Activated T-helper 1 cell treated with anti-CD3 and anti-CD28 coated beads, Interleukin-12 subunit alpha, Interleukin-12 subunit beta, Interleukin-2, Interleukin-4 antibody, amounts not matched to agents 30 ng/mL and 10 ng/mL and 1 ng/mL, durations not matched to agents 14 hours and 24 hours and 36 hours (primary cell): Measurements from ENCODE around the gene CYB561D1. TPM values are rescaled to one million over a fixed set of nuclear protein-coding genes. Genes with fewer than 3 reads are reported as not detected.
"Not testable (repeated sequence)": the region's sequence is repeated elsewhere in the genome, so short reads cannot be mapped to it uniquely, and the experiment has no call there.

Source experiments
- DNase-seq: peaks from one replicate; pipeline ENCODE4 v3.0.0; 2021; ENCODE audit warnings: low spot score
- H3K27ac Mint-ChIP-seq: one replicate; pipeline ENCODE4 v1.8.0; 2021; ENCODE audit warnings: mild to moderate bottlenecking, mixed read lengths
- H3K27me3 Mint-ChIP-seq: one replicate; pipeline ENCODE4 v1.8.0; 2022; ENCODE audit warnings: mild to moderate bottlenecking, moderate library complexity, mixed read lengths; ENCODE audit not compliant: insufficient read depth
- H3K36me3 Mint-ChIP-seq: one replicate; pipeline ENCODE4 v1.8.0; 2021; ENCODE audit warnings: low read depth, mixed read lengths
- H3K4me1 Mint-ChIP-seq: one replicate; pipeline ENCODE4 v1.8.0; 2021; ENCODE audit warnings: low read depth, mixed read lengths
- H3K4me3 Mint-ChIP-seq: one replicate; pipeline ENCODE4 v1.8.0; 2021; ENCODE audit warnings: mild to moderate bottlenecking, moderate library complexity, mixed read lengths
- H3K9me3 Mint-ChIP-seq: one replicate; pipeline ENCODE4 v1.8.0; 2021; ENCODE audit warnings: mixed read lengths
- intact Hi-C: fragments of 100-400 bp; cut with micrococcal nuclease; formaldehyde crosslinking; loops from one replicate; pipeline ENCODE4 v1.15.1; 2024
- total RNA-seq: library from RNA; stranded (reverse); gene quantifications from 2 replicates; pipeline ENCODE4 v1.2.3, GENCODE V29; 2022

Gene CYB561D1, protein sequence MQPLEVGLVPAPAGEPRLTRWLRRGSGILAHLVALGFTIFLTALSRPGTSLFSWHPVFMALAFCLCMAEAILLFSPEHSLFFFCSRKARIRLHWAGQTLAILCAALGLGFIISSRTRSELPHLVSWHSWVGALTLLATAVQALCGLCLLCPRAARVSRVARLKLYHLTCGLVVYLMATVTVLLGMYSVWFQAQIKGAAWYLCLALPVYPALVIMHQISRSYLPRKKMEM
- 12.6 and 13.4 TPM in 2 replicates for total RNA-seq

DNA sequence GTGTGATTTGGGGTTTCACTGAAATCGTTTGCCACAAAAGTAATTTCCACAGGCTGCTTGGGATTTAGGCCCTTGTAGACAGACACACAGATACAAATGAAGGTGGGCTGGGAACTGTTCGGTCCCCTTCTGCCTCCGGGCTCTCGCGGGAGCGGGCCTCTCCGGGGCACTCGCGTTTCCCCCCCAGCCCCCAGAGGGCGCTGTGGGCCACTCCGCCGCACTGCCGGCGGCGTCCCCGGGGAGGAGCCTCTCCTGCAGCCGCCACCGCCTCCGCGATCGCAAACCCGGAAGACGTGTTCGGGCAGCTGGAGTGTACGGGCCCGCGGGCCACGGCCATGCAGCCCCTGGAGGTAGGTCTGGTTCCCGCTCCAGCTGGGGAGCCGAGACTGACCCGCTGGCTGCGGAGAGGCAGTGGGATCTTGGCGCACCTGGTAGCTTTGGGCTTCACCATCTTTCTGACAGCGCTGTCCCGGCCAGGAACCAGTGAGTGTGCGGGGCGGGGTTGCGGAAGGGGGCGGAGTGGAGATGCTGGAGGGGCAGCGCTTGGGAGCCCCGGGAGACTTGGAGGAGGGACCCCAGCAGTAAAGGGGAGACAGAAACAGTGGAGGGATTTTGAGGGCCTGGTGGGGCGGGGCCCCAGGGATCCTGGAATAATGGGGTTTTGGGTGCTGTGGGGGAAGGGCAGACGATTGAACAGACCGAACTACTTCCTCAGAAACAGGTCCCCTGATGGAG, at the start of gene CYB561D1:
CYB561D1 (plus strand) TSS at position 290 of the 735 bp plus-strand sequence; CDS start at position 336, 46 bp downstream.
- intact Hi-C loops: loop anchor here (1.0 kb wide), 6 partner anchors 8 to 68 kb away; partner anchors contain the start of genes AMIGO1, ATXN7L2 and PSMA5
- Mint-ChIP-seq H3K27ac (peak within 1 kb of the TSS; percentile 71), H3K27me3 (no peaks in the 10 kb centered on the region), H3K4me3 (peak within 1 kb of the TSS; percentile 96), H3K9me3 (no peaks in the 10 kb centered on the region), H3K4me1 (peaks cover 34% of the 10 kb centered on the region), H3K36me3 (peaks cover 36% of the 10 kb centered on the region)
- peak; percentile 87 for DNase-seq

DNA sequence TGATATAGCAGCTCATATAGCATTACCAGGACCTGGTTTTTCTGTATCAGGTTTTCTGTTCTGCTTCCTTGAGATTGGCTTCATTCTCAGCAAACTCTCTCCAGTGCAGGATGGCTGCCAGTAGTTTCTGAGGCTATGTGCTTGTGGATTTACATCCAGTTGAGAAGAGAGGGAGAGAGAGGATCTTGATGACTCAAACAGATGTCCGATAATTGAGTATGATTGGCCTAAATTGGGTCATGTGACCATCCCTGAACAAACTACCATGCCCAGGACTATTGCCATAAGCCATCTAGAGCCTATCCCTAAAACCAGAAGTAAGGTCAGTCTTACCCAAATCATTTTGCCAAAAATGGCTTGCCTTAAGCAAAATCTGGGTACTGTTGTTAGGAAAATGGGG, 49.5 kb upstream of the CYB561D1 start:
- no peak overlapping the region for H3K27ac Mint-ChIP-seq
- intact Hi-C loops: no loop called here
- no peak overlapping the region for H3K4me3 Mint-ChIP-seq
- H3K4me1 Mint-ChIP-seq: no peaks in the 10 kb centered on the region
- H3K9me3 Mint-ChIP-seq: no peaks in the 10 kb centered on the region
- no peaks in the 10 kb centered on the region for H3K36me3 Mint-ChIP-seq
- DNase-seq: no peak
- peaks cover 26% of the 10 kb centered on the region for H3K27me3 Mint-ChIP-seq

DNA sequence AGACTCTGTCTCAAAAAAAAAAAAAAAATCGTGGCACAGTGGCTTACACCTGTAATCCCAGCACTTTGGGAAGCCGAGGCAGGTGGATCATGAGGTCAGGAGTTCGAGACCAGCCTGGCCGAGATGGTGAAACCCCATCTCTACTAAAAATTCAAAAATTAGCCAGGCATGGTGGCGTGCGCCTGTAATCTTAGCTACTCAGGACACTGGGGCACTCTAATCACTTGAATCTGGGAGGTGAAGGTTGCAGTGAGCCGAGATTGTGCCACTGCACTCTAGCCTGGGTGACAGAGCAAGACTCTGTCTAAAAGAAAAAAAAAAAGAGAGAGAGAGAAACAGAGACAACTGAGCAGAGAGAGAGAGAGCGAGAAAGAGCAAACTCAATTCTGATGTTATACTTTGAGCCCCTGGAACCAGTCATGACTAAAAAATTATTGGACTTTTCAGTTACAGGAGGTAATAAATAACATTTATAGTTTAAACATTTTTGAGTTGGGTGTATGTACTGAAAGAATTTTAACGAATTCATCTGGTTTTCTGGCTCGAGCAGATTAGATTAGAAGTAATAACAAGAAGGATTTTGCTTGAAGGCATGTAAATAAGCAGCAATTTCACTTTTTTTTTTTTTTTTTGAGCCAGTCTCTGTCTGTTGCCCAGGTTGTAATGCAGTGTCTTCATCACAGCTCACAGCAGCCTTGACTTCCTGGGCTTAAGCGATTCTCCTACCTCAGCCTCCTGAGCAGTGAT, 47.8 kb upstream of the CYB561D1 start:
- H3K27ac Mint-ChIP-seq, H3K9me3 Mint-ChIP-seq, intact Hi-C loops, H3K4me1 Mint-ChIP-seq, DNase-seq, H3K4me3 Mint-ChIP-seq, H3K36me3 Mint-ChIP-seq: not testable (repeated sequence)
- H3K27me3 Mint-ChIP-seq: peaks cover 37% of the 10 kb centered on the region

DNA sequence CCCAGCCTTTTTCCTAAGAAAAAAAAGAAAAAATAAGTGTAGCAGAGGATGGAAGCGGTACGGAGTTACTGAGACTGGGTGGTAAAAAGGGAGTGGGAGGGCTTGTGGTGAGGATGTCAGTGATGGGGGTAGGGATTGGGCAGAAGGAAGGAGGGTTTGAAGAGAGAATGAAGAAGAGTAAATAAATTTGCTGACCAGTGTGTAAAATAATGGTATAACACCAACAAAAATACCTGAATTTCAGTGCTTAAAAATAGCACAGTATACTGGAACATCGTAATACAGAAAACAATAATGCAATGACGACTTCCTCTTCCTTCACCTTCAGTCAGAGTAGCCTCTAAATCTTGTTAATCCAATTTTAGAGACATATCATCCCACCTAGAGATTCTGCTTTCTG, 46.4 kb upstream of the CYB561D1 start:
- no peak overlapping the region for H3K4me3 Mint-ChIP-seq
- H3K9me3 Mint-ChIP-seq: peaks cover 3% of the 10 kb centered on the region
- intact Hi-C loops: no loop called here
- no peak overlapping the region for H3K27ac Mint-ChIP-seq
- no peaks in the 10 kb centered on the region for H3K36me3 Mint-ChIP-seq
- DNase-seq: no peak
- H3K4me1 Mint-ChIP-seq: no peaks in the 10 kb centered on the region
- peaks cover 38% of the 10 kb centered on the region for H3K27me3 Mint-ChIP-seq

DNA sequence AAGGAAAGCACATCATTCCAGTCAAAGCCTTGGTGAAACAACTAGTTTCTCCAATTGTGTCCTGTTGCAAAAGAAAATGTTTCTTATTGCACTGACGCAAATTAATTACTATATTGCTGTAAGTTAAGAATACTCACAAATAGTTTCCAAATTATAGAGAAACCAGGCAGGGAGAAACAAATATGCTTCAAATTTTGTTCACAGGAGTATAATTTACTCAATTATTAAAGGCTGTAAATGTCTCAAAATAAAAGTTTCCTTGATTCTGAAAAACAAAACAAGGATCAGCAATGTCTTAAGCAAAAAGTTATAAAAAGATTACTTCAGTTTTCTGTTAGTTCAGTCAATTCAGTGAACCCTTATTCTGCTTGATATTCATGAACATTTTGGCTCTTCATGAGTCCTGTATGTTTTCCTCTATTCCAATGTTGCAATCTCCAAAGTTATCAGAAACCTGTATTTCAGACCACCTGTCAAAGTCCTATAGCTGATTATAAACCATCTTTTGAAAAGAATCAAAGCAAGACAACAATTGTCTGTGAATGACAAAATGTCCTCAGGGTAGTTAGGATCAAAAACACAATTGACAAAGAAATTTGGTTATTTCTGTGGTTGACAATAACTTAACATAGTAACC, 39.3 kb upstream of the CYB561D1 start:
- peaks cover 21% of the 10 kb centered on the region for H3K9me3 Mint-ChIP-seq
- H3K36me3 Mint-ChIP-seq: no peaks in the 10 kb centered on the region
- no peak for DNase-seq
- no peaks in the 10 kb centered on the region for H3K4me1 Mint-ChIP-seq
- H3K4me3 Mint-ChIP-seq: no peak overlapping the region
- no peak overlapping the region for H3K27ac Mint-ChIP-seq
- intact Hi-C loops: no loop called here
- peaks cover 30% of the 10 kb centered on the region for H3K27me3 Mint-ChIP-seq

DNA sequence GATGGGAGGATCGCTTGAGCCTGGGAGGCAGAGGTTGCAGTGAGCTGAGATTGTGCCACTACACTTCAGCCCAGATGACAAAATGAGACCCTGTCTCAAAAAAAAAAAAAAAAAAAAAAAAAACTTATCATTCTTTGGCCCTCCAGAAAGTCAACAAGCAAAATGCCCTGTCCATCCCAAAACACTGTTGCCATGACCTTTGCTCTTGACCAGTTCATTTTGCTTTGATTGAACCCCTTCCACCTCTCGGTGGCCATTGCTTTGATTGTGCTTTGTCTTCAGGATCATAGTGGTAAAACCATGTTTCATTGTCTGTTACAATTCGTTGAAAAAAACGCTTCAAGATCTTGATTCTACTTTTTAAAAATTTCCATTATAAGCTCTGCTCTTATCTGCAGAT, 36.1 kb upstream of the CYB561D1 start:
- H3K4me1 Mint-ChIP-seq: no peaks in the 10 kb centered on the region
- H3K27me3 Mint-ChIP-seq: peaks cover 40% of the 10 kb centered on the region
- no peak overlapping the region for H3K4me3 Mint-ChIP-seq
- no peak overlapping the region for H3K27ac Mint-ChIP-seq
- intact Hi-C loops: no loop called here
- no peak for DNase-seq
- H3K9me3 Mint-ChIP-seq: peaks cover 20% of the 10 kb centered on the region
- no peaks in the 10 kb centered on the region for H3K36me3 Mint-ChIP-seq

DNA sequence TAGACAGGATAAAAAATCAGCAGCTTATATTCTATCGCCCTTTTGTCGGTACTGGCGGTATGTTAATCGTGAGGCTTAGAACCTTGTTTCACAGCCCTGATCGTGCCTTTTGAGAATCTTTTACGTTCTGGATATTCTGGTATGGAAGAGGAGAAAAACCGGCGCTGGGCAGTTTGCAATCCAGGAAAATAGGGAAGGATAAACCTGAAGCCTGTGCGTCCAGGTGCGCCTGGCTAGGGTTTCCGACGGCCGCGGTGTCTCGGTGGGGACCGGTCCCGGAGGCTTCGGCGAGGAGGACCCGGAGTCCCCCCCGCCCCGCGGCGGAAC, 27.8 kb upstream of the CYB561D1 start:
- H3K27me3 Mint-ChIP-seq: peaks cover 82% of the 10 kb centered on the region
- H3K36me3 Mint-ChIP-seq: no peaks in the 10 kb centered on the region
- H3K27ac Mint-ChIP-seq: no peak overlapping the region
- H3K4me1 Mint-ChIP-seq: no peaks in the 10 kb centered on the region
- H3K9me3 Mint-ChIP-seq: no peaks in the 10 kb centered on the region
- intact Hi-C loops: loop anchor here (5.0 kb wide), 1 partner anchor 39 kb away; the partner anchor contains the start of gene PSMA5
- H3K4me3 Mint-ChIP-seq: peak overlapping the region; percentile 72
- no peak for DNase-seq

DNA sequence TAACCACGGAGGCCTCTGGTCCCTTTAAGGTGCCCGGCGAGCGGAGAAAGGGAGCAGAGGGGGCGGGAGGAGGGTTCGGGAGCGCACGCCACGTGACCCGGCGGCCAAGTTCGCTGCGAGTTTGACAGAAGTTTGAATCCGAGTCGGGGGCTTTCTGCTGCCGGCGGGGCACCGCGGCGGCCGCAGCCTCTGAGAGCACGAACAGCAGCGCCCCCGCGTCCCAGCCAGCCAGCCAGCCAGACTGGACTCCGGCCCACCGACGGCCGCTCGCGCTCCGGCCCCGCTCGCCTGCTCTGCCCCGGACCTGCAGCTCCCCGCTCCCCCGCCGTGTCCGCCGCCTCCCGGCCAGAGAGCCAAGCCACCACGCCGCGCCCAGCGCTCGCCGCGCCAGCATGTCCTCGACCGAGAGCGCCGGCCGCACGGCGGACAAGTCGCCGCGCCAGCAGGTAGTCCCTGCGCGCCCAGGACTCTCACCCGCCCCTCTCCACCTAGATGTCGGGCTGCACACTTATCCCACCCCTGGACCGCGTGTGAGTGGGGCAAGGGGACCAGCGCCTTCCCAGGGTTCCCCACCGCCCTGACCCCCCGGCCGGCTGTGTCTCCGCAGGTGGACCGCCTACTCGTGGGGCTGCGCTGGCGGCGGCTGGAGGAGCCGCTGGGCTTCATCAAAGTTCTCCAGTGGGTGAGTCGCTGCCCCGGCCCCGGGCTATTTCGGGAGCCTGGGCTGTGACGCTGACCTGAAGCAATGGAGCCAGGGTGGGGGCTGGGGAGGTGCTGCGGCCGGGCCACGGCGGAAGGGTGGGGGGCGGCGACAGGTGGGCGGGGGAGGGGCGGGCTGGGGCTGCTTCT, 27.2 kb upstream of the CYB561D1 start, which contains the start of gene SYPL2:
SYPL2 (plus strand) TSS at position 95 of the 849 bp plus-strand sequence; CDS start at position 393, 298 bp downstream.
- intact Hi-C loops: loop anchor here (5.0 kb wide), 1 partner anchor 39 kb away; the partner anchor contains the start of gene PSMA5
- no peak for DNase-seq
- peak within 1 kb of the TSS; percentile 72 for H3K4me3 Mint-ChIP-seq
- H3K9me3 Mint-ChIP-seq: no peaks in the 10 kb centered on the region
- H3K4me1 Mint-ChIP-seq: no peaks in the 10 kb centered on the region
- peaks cover 84% of the 10 kb centered on the region for H3K27me3 Mint-ChIP-seq
- no peaks in the 10 kb centered on the region for H3K36me3 Mint-ChIP-seq
- no peak within 1 kb of the TSS for H3K27ac Mint-ChIP-seq

DNA sequence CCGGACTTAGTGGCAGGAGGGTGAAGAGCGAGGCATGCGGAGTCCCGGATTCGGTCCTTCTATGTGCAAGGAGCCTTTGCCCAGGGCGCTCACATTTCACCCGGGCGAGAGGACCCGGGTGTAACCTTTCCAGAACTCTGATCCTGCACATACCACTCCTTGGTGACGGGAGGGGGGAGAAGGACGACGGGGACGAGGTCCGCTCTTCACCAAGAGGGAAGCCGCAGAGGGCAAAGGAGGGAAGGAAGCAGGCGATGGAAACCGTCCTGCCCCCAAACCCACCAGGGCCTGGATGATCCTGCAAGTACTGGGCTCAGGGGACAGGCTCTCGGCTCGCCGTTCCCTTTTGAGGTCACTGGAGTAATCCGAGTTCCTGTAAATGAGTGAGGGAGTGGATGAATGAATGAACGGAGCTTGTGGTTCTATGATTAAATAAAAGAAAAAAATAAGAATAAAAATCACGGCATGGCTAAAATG, 26.6 kb upstream of the CYB561D1 start:
- peak overlapping the region; percentile 19 for H3K4me3 Mint-ChIP-seq
- intact Hi-C loops: loop anchor here (5.0 kb wide), 1 partner anchor 40 kb away; the partner anchor contains the start of gene PSMA5
- no peaks in the 10 kb centered on the region for H3K9me3 Mint-ChIP-seq
- H3K27me3 Mint-ChIP-seq: peaks cover 78% of the 10 kb centered on the region
- DNase-seq: no peak
- H3K27ac Mint-ChIP-seq: no peak overlapping the region
- no peaks in the 10 kb centered on the region for H3K4me1 Mint-ChIP-seq
- no peaks in the 10 kb centered on the region for H3K36me3 Mint-ChIP-seq

DNA sequence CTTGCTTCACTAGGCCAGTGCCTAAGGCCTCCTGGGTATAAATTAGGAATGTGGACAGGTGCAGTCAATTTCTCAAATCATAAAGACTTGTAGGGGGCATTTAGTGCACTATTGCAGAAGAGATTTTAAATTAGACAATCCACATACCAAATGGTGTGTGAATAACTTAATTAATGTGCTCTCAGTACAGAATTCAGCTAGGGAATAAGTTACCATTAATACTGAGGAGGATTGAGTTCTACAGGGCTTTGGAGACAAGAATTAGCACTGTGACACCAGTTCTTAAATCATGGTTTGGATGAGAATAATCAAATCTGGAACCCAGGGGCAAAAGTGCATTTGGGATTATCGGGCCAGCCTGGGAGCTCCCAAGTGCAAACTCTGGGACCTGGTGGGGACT, 25.8 kb upstream of the CYB561D1 start:
- H3K4me3 Mint-ChIP-seq: no peak overlapping the region
- no peaks in the 10 kb centered on the region for H3K36me3 Mint-ChIP-seq
- DNase-seq: no peak
- no peaks in the 10 kb centered on the region for H3K4me1 Mint-ChIP-seq
- H3K9me3 Mint-ChIP-seq: no peaks in the 10 kb centered on the region
- H3K27me3 Mint-ChIP-seq: peaks cover 76% of the 10 kb centered on the region
- H3K27ac Mint-ChIP-seq: no peak overlapping the region
- intact Hi-C loops: loop anchor here (5.0 kb wide), 1 partner anchor 41 kb away; the partner anchor contains the start of gene PSMA5

DNA sequence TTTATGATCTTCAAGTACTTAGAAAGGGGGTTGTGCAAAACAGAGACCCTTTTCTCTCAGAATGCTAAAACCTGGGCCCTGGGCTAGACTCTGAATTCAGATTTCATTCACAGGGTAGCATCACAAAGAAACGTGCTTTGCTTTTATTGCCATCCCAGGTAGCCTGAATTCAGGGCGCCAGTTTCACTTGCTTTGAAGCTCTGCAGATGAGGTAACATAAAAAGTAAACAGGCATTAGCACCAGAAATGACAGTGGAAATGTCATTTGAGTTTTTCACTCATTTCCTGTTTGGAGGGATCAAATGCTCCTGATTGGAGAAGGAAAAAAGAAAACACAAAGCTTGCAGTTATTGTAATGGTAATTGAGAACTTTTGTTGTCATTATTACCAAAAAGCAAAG, 25.0 kb upstream of the CYB561D1 start:
- Mint-ChIP-seq H3K4me3 (no peak overlapping the region), H3K36me3 (no peaks in the 10 kb centered on the region), H3K27me3 (peaks cover 71% of the 10 kb centered on the region), H3K9me3 (no peaks in the 10 kb centered on the region), H3K4me1 (no peaks in the 10 kb centered on the region), H3K27ac (no peak overlapping the region)
- DNase-seq: no peak
- intact Hi-C loops: loop anchor here (5.0 kb wide), 1 partner anchor 42 kb away; the partner anchor contains the start of gene PSMA5

DNA sequence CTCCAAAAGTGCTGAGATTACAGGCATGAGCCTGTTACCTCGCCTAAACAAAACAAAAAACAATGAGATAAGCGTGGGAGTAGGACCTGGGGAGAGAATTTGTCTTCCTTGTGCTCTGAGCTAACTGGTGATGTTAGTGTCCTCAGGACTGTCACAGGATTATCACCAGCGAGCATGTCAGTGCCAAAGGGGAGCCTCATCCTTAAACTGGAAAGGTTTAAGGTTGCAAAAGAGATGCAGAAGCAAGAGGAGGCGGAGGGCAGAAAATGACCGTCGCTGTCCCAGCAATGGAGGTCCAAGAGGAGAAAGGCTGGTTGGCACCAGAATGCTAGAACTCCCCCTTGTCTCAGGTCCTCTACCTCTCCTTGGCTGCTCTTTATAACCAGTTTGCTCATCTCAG, 23.6 kb upstream of the CYB561D1 start:
- Mint-ChIP-seq H3K36me3 (no peaks in the 10 kb centered on the region), H3K4me1 (no peaks in the 10 kb centered on the region), H3K27ac (no peak overlapping the region), H3K4me3 (no peak overlapping the region), H3K27me3 (peaks cover 58% of the 10 kb centered on the region), H3K9me3 (no peaks in the 10 kb centered on the region)
- no peak for DNase-seq
- intact Hi-C loops: no loop called here
